Stimulated activated CD4-positive, alpha-beta T cell treated with anti-CD3 and anti-CD28 coated beads, Interleukin-1b, Interleukin-23, amount 100 ng/mL, for 1 hour (primary cell): ENCODE data around the gene C4BPA.

Experiments used
- DNase-seq, 2 donors: peaks; one replicate each; pipeline ENCODE4 v3.0.0-alpha.2; 2020; ENCODE audit warnings: low read depth in 2 of 2

C4BPA gene

GRCh38 chr1:207188901-207189300, 84.9 kb downstream of the C4BPA start:
- DNase-seq: no peak

- no peak for DNase-seq
Observed at GRCh38 chr1:207191061-207191460, 87.0 kb downstream of the C4BPA start.

GRCh38 chr1:207191776-207192175, 87.7 kb downstream of the C4BPA start:
- no peak for DNase-seq

- DNase-seq: no peak
Observed at GRCh38 chr1:207194197-207194596, 90.2 kb downstream of the C4BPA start.
